NCI-H69 (cell line): ENCODE results near the gene SDK2.
A peak's percentile ranks its signal among the peaks of the same experiment; 100 is the strongest.

Experiments used
- DNase-seq: peaks from one replicate; lab custom pipeline; 2025; lab: John Stamatoyannopoulos, UW

SDK2 gene

GRCh38 chr17:73360961-73361761, 283.1 kb downstream of the SDK2 start:
- peak; percentile 90 for DNase-seq

- DNase-seq = peak; percentile 98
Measured at GRCh38 chr17:73359987-73360410, 284.2 kb downstream of the SDK2 start.

GRCh38 chr17:73359352-73359751, 284.9 kb downstream of the SDK2 start:
- peak; percentile 36 for DNase-seq

GRCh38 chr17:73358668-73359067, 285.6 kb downstream of the SDK2 start:
- DNase-seq = no peak

- no peak for DNase-seq
Measured at GRCh38 chr17:73357981-73358380, 286.3 kb downstream of the SDK2 start.

GRCh38 chr17:73357318-73357717, 286.9 kb downstream of the SDK2 start:
- no peak for DNase-seq

- no peak for DNase-seq
Measured at GRCh38 chr17:73356561-73357170, 287.6 kb downstream of the SDK2 start.

- no peak for DNase-seq
Measured at GRCh38 chr17:73354423-73355284, 289.6 kb downstream of the SDK2 start.

GRCh38 chr17:73352261-73352660, 292.0 kb downstream of the SDK2 start:
- no peak for DNase-seq

- DNase-seq = no peak
Measured at GRCh38 chr17:73351764-73352163, 292.5 kb downstream of the SDK2 start.

- no peak for DNase-seq
Measured at GRCh38 chr17:73350864-73351263, 293.4 kb downstream of the SDK2 start.

- no peak for DNase-seq
Measured at GRCh38 chr17:73349647-73350046, 294.6 kb downstream of the SDK2 start.

- DNase-seq = no peak
Measured at GRCh38 chr17:73349138-73349537, 295.1 kb downstream of the SDK2 start.

GRCh38 chr17:73348829-73349095, 295.5 kb downstream of the SDK2 start:
- DNase-seq = no peak

- DNase-seq = no peak
Measured at GRCh38 chr17:73348018-73348828, 296.0 kb downstream of the SDK2 start.

GRCh38 chr17:73347351-73347750, 296.9 kb downstream of the SDK2 start:
- DNase-seq = peak; percentile 64

GRCh38 chr17:73346501-73347162, 297.6 kb downstream of the SDK2 start:
- DNase-seq = no peak

- peak; percentile 75 for DNase-seq
Measured at GRCh38 chr17:73343739-73344454, 300.3 kb downstream of the SDK2 start.

GRCh38 chr17:73343168-73343634, 301.0 kb downstream of the SDK2 start:
- peak; percentile 98 for DNase-seq

GRCh38 chr17:73342541-73343167, 301.6 kb downstream of the SDK2 start:
- DNase-seq = peak; percentile 90
